DND-41 (cell line): ENCODE results near the gene OLFML1.

Source experiments
- EZH2 ChIP-seq: IDR thresholded peaks from 3 replicates; pipeline ENCODE4 v1.6.1; 2012; ENCODE audit warnings: borderline replicate concordance, low read depth, mild to moderate bottlenecking, moderate library complexity, low read length, inconsistent platforms; ENCODE audit not compliant: severe bottlenecking
- TF ChIP-seq, protein P1 (sequence below): IDR thresholded peaks from 2 replicates; pipeline ENCODE4 v1.5.1; 2012; ENCODE audit warnings: borderline replicate concordance, low read length, moderate library complexity, mild to moderate bottlenecking; ENCODE audit not compliant: poor library complexity, severe bottlenecking; ENCODE audit errors: extremely low read depth

DNA sequence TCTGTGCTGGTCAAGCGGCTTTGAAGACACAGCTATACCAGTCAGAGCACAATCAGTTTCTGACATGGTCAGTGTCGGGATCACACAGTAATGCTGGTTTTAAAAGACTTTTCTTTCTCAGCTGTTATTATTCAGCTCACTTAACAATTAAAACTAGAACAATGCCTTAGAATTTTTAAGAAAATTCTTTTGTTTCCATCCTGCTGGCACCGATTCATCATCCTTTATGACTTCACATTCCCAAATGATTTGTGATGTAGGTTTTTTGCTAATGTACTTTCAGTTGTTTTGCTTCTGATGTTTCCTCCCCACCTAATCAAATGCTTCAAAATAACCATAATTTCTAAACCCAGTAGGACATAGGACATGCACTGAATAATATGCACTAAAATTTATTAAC, 34.5 kb upstream of the OLFML1 start:
- TF ChIP-seq, protein P1, sequence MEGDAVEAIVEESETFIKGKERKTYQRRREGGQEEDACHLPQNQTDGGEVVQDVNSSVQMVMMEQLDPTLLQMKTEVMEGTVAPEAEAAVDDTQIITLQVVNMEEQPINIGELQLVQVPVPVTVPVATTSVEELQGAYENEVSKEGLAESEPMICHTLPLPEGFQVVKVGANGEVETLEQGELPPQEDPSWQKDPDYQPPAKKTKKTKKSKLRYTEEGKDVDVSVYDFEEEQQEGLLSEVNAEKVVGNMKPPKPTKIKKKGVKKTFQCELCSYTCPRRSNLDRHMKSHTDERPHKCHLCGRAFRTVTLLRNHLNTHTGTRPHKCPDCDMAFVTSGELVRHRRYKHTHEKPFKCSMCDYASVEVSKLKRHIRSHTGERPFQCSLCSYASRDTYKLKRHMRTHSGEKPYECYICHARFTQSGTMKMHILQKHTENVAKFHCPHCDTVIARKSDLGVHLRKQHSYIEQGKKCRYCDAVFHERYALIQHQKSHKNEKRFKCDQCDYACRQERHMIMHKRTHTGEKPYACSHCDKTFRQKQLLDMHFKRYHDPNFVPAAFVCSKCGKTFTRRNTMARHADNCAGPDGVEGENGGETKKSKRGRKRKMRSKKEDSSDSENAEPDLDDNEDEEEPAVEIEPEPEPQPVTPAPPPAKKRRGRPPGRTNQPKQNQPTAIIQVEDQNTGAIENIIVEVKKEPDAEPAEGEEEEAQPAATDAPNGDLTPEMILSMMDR, result no peak
- TF ChIP-seq EZH2, result no peak
